Sigmoid colon (tissue), 4 donors: ENCODE results near the gene SIM2.

Experiments used
- CTCF ChIP-seq, 4 experiments: fragments of 450-650 bp in 3 of 4; fragments of 200-600 bp in 1 of 4; IDR thresholded peaks; one replicate each; pipeline ENCODE4 v1.5.1; 2016 to 2019; ENCODE audit warnings: antibody characterized with exemption in 4 of 4, mild to moderate bottlenecking in 3 of 4, moderate library complexity in 2 of 4
- EP300 ChIP-seq, 4 donors: sonication (generic); formaldehyde crosslinking; IDR thresholded peaks; one replicate each; pipeline ENCODE4 v1.6.1; 2017; ENCODE audit warnings: antibody characterized with exemption in 4 of 4
- POLR2A ChIP-seq, 2 donors: fragments of 450-650 bp; IDR thresholded peaks; one replicate each; pipeline ENCODE4 v1.6.1; 2016; ENCODE audit warnings: antibody characterized with exemption in 2 of 2, mild to moderate bottlenecking in 2 of 2, moderate library complexity in 2 of 2
- POLR2AphosphoS5 ChIP-seq, 4 donors: sonication (generic); formaldehyde crosslinking; IDR thresholded peaks; one replicate each; pipeline ENCODE4 v1.6.1; 2017; ENCODE audit warnings: antibody characterized with exemption in 4 of 4

DNA sequence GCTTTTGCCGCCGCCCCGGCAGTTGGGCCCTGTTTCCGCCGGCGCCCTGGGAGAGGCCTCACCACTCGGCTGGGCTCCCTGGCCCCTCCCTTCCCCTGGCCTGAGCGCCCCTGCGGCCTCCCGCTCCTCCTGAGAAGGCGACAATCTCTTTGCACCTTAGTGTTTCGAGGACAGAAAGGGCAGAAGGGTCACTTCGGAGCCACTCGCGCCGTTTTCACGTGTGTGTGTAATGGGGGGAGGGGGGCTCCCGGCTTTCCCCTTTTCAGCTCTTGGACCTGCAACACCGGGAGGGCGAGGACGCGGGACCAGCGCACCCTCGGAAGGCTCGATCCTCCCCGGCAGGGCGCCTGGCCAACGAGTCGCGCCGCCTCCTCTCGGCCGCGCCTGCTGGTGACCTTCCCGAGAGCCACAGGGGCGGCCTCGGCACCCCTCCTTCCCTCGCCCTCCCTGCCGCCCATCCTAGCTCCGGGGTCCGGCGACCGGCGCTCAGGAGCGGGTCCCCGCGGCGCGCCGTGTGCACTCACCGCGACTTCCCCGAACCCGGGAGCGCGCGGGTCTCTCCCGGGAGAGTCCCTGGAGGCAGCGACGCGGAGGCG is 432 bp upstream of the SIM2 start:
- TF ChIP-seq CTCF (IDR thresholded peaks at IDR 0.05) = no peak
- TF ChIP-seq POLR2A (IDR thresholded peaks at IDR 0.05) = no peak
- TF ChIP-seq POLR2AphosphoS5 (IDR thresholded peaks at IDR 0.05) = no peak
- no peak for TF ChIP-seq EP300 (IDR thresholded peaks at IDR 0.05)
